Nephron (organoid): ENCODE results near the gene WDR33.

ENCODE experiments used
- H3K27ac Mint-ChIP-seq, 3 experiments: 2 replicates each; pipeline ENCODE4 v1.8.0; 2020; ENCODE audit warnings: mixed read lengths in 3 of 3, mild to moderate bottlenecking in 2 of 3, moderate library complexity in 1 of 3
- H3K27me3 Mint-ChIP-seq: 2 replicates; pipeline ENCODE4 v1.8.0; 2021; ENCODE audit warnings: low read depth, mild to moderate bottlenecking, moderate library complexity, mixed read lengths
- H3K36me3 Mint-ChIP-seq: 2 replicates; pipeline ENCODE4 v1.8.0; 2020; ENCODE audit warnings: low read depth, mixed read lengths
- H3K4me1 Mint-ChIP-seq: 2 replicates; pipeline ENCODE4 v1.8.0; 2020; ENCODE audit warnings: mixed read lengths
- H3K4me3 Mint-ChIP-seq, 3 experiments: 2 replicates each; pipeline ENCODE4 v1.8.0; 2020; ENCODE audit warnings: mild to moderate bottlenecking in 3 of 3, mixed read lengths in 3 of 3, moderate library complexity in 2 of 3
- H3K9me3 Mint-ChIP-seq: 2 replicates; pipeline ENCODE4 v1.8.0; 2020; ENCODE audit warnings: mixed read lengths
- TF ChIP-seq, protein P1 (sequence below), 3 experiments: fragments of 200-600 bp; sonication (generic); IDR thresholded peaks; one replicate each; pipeline ENCODE4 v1.5.0; 2021; ENCODE audit warnings: antibody characterized with exemption in 3 of 3; ENCODE audit not compliant: unreplicated experiment in 3 of 3

Gene WDR33

DNA sequence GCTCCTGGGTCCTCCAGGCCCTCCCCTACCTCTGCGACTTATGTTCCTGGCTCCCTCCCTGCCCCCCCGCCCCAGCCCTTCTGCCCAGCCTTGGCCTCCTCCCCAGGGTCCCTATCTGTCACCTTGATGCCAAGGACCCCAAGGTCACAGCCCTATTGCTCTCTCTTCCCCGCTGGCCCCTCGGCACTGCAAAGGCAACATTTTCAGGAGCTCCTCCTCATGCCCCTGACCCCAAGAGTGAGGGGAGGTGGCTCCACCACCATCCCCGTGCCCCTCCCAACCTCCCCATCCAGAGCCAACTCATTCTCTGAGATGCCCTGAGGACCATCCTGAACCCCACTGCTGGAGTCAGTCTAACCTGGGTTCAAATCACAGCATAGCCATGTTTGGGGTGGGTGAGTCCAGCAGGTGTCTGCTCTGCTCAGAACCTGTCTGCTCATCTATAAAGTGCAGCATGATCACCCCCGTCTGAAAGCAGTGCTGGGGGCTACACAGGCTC is 147.4 kb downstream of the WDR33 start:
- no peak overlapping the region for H3K27ac Mint-ChIP-seq
- peaks cover 3% of the 10 kb centered on the region for H3K4me1 Mint-ChIP-seq
- H3K9me3 Mint-ChIP-seq = peaks cover 6% of the 10 kb centered on the region
- peaks cover 68% of the 10 kb centered on the region for H3K27me3 Mint-ChIP-seq
- no peaks in the 10 kb centered on the region for H3K36me3 Mint-ChIP-seq
- TF ChIP-seq, protein P1, sequence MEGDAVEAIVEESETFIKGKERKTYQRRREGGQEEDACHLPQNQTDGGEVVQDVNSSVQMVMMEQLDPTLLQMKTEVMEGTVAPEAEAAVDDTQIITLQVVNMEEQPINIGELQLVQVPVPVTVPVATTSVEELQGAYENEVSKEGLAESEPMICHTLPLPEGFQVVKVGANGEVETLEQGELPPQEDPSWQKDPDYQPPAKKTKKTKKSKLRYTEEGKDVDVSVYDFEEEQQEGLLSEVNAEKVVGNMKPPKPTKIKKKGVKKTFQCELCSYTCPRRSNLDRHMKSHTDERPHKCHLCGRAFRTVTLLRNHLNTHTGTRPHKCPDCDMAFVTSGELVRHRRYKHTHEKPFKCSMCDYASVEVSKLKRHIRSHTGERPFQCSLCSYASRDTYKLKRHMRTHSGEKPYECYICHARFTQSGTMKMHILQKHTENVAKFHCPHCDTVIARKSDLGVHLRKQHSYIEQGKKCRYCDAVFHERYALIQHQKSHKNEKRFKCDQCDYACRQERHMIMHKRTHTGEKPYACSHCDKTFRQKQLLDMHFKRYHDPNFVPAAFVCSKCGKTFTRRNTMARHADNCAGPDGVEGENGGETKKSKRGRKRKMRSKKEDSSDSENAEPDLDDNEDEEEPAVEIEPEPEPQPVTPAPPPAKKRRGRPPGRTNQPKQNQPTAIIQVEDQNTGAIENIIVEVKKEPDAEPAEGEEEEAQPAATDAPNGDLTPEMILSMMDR (IDR thresholded peaks at IDR 0.05; ENCODE audit: unreplicated experiment in 3 of 3) = no peak
- peak overlapping the region in 2 of 3 experiments; percentile 21 to 36 for H3K4me3 Mint-ChIP-seq

DNA sequence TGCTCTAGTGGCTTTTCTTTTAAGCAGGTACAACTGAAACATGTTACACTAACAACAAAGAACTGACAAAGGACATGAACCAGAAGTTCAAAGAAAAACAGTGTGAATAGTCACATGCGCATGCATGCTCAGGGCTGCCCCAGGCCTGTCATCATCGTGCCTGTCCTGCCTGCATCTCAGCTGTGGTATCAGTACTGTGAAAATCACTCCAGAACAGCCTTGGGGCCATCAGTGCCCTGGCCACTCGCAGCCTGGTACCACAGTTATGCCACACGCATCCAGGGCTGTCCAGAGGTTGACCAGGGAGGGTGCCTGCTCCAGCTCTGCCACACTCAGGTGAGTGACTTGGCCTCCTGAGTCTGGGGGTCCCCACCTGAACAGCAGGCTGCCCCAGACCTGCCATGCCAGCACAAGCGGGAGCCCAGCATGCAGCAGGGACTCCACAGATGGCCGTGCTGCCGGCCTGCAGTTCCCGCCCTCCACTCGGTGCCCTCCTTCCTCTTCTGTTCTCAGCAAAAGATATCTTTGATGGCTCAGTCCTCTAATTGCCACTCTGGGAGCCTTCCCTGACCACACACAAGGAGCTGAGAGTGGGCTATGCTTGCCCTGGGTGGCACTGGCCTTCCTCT is 147.9 kb downstream of the WDR33 start:
- TF ChIP-seq, protein P1 (IDR thresholded peaks at IDR 0.05; ENCODE audit: unreplicated experiment in 3 of 3) = no peak
- Mint-ChIP-seq H3K27ac (no peak overlapping the region), H3K9me3 (peaks cover 6% of the 10 kb centered on the region), H3K4me1 (peaks cover 3% of the 10 kb centered on the region), H3K4me3 (no peak overlapping the region), H3K27me3 (peaks cover 68% of the 10 kb centered on the region), H3K36me3 (no peaks in the 10 kb centered on the region)

DNA sequence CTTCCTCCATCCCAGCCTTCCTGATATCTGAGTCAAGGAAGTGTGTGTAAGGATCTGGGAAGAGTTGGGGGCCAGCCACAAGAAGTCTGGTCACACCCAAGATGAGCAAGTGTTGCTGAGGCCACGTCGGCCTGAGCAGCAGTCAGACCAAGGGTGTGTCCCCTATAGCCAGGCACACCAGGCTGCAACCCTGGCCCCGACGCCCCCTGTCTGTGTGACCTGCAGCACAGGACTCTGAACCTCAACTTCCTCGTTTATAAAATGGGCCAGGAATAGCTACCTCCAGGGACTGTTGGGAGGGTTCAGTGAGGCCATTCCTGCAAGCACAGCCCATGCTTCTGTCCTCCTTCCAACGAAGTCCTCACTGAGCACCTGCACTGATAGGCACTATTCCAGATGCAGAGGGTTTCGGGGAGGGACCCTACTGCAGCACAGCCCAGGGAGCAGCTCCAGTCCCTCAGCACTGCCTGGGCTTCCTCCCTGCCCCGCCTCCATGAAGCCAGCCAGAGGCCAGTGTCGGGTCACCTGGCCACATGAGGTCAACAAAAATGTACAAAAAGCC is 148.9 kb downstream of the WDR33 start:
- peaks cover 65% of the 10 kb centered on the region for H3K27me3 Mint-ChIP-seq
- peaks cover 3% of the 10 kb centered on the region for H3K4me1 Mint-ChIP-seq
- no peaks in the 10 kb centered on the region for H3K36me3 Mint-ChIP-seq
- TF ChIP-seq, protein P1 (IDR thresholded peaks at IDR 0.05; ENCODE audit: unreplicated experiment in 3 of 3) = no peak
- H3K9me3 Mint-ChIP-seq = peaks cover 6% of the 10 kb centered on the region
- H3K4me3 Mint-ChIP-seq = no peak overlapping the region
- H3K27ac Mint-ChIP-seq = no peak overlapping the region

DNA sequence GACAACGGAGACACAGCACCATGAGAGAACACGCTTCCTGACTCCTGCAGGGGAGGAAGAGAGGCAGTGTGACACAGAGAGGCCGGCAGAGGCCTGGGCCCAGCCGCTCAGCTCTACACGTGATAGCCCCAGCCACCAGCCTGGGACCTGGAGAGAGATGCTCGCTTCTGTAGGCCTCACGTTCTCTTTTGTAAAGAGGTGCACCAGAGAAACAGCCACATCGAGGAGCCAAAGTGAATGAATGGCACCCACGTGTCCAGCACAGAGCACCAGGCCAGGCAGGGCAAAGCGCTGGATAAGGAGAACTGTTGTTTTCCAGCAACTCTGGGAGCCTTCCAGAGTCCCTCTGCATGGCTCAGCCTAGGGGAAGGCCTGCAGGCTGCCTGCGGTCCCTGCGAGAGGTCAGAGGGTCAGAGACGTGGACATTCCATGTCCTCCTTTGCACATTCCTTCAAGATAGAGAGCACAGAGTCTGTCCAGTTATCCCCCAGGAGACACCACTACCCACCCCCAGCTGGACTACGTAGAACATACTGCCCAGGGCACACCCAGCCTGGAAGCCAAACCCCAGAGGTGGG is 149.8 kb downstream of the WDR33 start:
- TF ChIP-seq, protein P1 (IDR thresholded peaks at IDR 0.05; ENCODE audit: unreplicated experiment in 3 of 3) = no peak
- Mint-ChIP-seq H3K9me3 (no peaks in the 10 kb centered on the region), H3K36me3 (no peaks in the 10 kb centered on the region), H3K27ac (no peak overlapping the region), H3K4me3 (no peak overlapping the region), H3K27me3 (peaks cover 59% of the 10 kb centered on the region), H3K4me1 (peaks cover 3% of the 10 kb centered on the region)

DNA sequence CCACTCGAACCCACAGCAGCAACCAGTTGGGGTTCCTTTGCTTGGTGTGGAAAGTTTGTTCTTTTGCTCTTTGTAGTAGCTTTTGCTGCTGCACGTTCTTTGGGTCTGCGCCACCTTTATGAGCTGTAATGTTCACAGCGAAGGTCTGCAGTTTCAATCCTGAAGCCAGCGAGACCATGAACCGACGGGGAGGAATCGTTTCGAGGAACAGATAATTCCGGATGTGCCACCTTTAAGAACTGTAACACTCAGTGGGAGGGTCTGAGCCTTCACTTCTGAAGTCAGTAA is 150.7 kb downstream of the WDR33 start:
- Mint-ChIP-seq H3K9me3 (no peaks in the 10 kb centered on the region), H3K4me3 (no peak overlapping the region), H3K4me1 (peaks cover 4% of the 10 kb centered on the region), H3K27ac (no peak overlapping the region), H3K27me3 (peaks cover 50% of the 10 kb centered on the region), H3K36me3 (no peaks in the 10 kb centered on the region)
- TF ChIP-seq, protein P1 (IDR thresholded peaks at IDR 0.05; ENCODE audit: unreplicated experiment in 3 of 3) = no peak
